ENCODE data around the gene GRK2.
A peak's percentile ranks its signal among the peaks of the same experiment; 100 is the strongest.

Gene GRK2

GRCh38 chr11:67274768-67275605 lies 8.7 kb downstream of the GRK2 start:
- peaks cover 26% of the 10 kb centered on the region for H3K36me3 ChIP-seq (ENCODE audit: control insufficient read depth, insufficient read depth, low read length)
- TF ChIP-seq CTCF (IDR thresholded peaks at IDR 0.05; ENCODE audit: insufficient read depth, low read length, poor library complexity, severe bottlenecking), result no peak

GRCh38 chr11:67275606-67276409 lies 9.5 kb downstream of the GRK2 start:
- Histone ChIP-seq H3K4me3 (replicated peaks; ENCODE audit: low read depth, low read length) (no peak overlapping the region), H3K27me3 (replicated peaks; ENCODE audit: control insufficient read depth, insufficient read depth, low read length) (no peaks in the 10 kb centered on the region), H3K36me3 (ENCODE audit: control insufficient read depth, insufficient read depth, low read length) (peaks cover 33% of the 10 kb centered on the region)
- DNase-seq (ENCODE audit: extremely low read depth, insufficient read length), result no peak
- TF ChIP-seq CTCF (IDR thresholded peaks at IDR 0.05; ENCODE audit: insufficient read depth, low read length, poor library complexity, severe bottlenecking), result no peak

More at GRCh38 chr11:67274768-67275605, 8.7 kb downstream of the GRK2 start:
- Histone ChIP-seq H3K4me3 (replicated peaks; ENCODE audit: low read depth, low read length) (no peak overlapping the region), H3K27me3 (replicated peaks; ENCODE audit: control insufficient read depth, insufficient read depth, low read length) (no peaks in the 10 kb centered on the region)
- DNase-seq (ENCODE audit: extremely low read depth, insufficient read length), result no peak

GRCh38 chr11:67276781-67277230 lies 10.5 kb downstream of the GRK2 start:
- peaks cover 42% of the 10 kb centered on the region for H3K36me3 ChIP-seq (ENCODE audit: control insufficient read depth, insufficient read depth, low read length)
- peak; percentile 49 for TF ChIP-seq CTCF (IDR thresholded peaks at IDR 0.05; ENCODE audit: insufficient read depth, low read length, poor library complexity, severe bottlenecking)
- no peaks in the 10 kb centered on the region for H3K27me3 ChIP-seq (replicated peaks; ENCODE audit: control insufficient read depth, insufficient read depth, low read length)
- peak; percentile 69 for DNase-seq (ENCODE audit: extremely low read depth, insufficient read length)
- H3K4me3 ChIP-seq (replicated peaks; ENCODE audit: low read depth, low read length), result peak overlapping the region; percentile 45

GRCh38 chr11:67277231-67277961 lies 11.1 kb downstream of the GRK2 start:
- Histone ChIP-seq H3K27me3 (replicated peaks; ENCODE audit: control insufficient read depth, insufficient read depth, low read length) (no peaks in the 10 kb centered on the region), H3K4me3 (replicated peaks; ENCODE audit: low read depth, low read length) (peak overlapping the region; percentile 45), H3K36me3 (ENCODE audit: control insufficient read depth, insufficient read depth, low read length) (peaks cover 45% of the 10 kb centered on the region)
- peak; percentile 92 for DNase-seq (ENCODE audit: extremely low read depth, insufficient read length)
- TF ChIP-seq CTCF (IDR thresholded peaks at IDR 0.05; ENCODE audit: insufficient read depth, low read length, poor library complexity, severe bottlenecking), result no peak

GRCh38 chr11:67278135-67278938 lies 12.1 kb downstream of the GRK2 start:
- peak overlapping the region; percentile 40 for H3K4me3 ChIP-seq (replicated peaks; ENCODE audit: low read depth, low read length)
- TF ChIP-seq CTCF (IDR thresholded peaks at IDR 0.05; ENCODE audit: insufficient read depth, low read length, poor library complexity, severe bottlenecking), result no peak
- DNase-seq (ENCODE audit: extremely low read depth, insufficient read length), result peak; percentile 1
- H3K36me3 ChIP-seq (ENCODE audit: control insufficient read depth, insufficient read depth, low read length), result peaks cover 47% of the 10 kb centered on the region
- no peaks in the 10 kb centered on the region for H3K27me3 ChIP-seq (replicated peaks; ENCODE audit: control insufficient read depth, insufficient read depth, low read length)
